Urinary bladder (tissue), 4 donors: ENCODE data around the gene YOD1. TPM values are rescaled to one million over a fixed set of nuclear protein-coding genes. Genes with fewer than 3 reads are reported as not detected.

Experiments
- DNase-seq: peaks from one replicate; pipeline ENCODE4 v3.0.0-alpha.2; 2015; ENCODE audit errors: extremely low spot score
- H3K27ac ChIP-seq: one replicate; pipeline ENCODE4 v1.5.1; 2013; ENCODE audit warnings: low read depth, mild to moderate bottlenecking, moderate library complexity
- H3K36me3 ChIP-seq: one replicate; pipeline ENCODE4 v1.6.1; 2013; ENCODE audit warnings: mild to moderate bottlenecking, moderate library complexity; ENCODE audit not compliant: insufficient read depth
- H3K4me1 ChIP-seq: one replicate; pipeline ENCODE4 v1.6.1; 2013; ENCODE audit warnings: mild to moderate bottlenecking, moderate library complexity; ENCODE audit not compliant: insufficient read depth
- H3K4me3 ChIP-seq: one replicate; pipeline ENCODE4 v1.5.1; 2013; ENCODE audit warnings: low read depth, low read length
- WGBS: extraction: QIAGEN DNeasy Blood & Tissue Kit; methylation state at CpG from one replicate; pipeline ENCODE4 v1.1.7; 2013; 5-methylcytosine and 5-hydroxymethylcytosine counted together
- polyA plus RNA-seq: library from polyadenylated mRNA; stranded (reverse); fragments of 200-250 nt; gene quantifications from one replicate; pipeline ENCODE4 v1.2.3, GENCODE V29; 2013
- total RNA-seq: library from RNA; depleted of rRNA; stranded (reverse); fragments of >200 nt; gene quantifications from one replicate; pipeline ENCODE4 v1.2.3, GENCODE V29; 2014
- donor health status: healthy with polysubstance abuse.
- donor health status: healthy.

The YOD1 gene
- total and polyA plus RNA-seq, 2 donors = 2.8 to 18.1 TPM

DNA sequence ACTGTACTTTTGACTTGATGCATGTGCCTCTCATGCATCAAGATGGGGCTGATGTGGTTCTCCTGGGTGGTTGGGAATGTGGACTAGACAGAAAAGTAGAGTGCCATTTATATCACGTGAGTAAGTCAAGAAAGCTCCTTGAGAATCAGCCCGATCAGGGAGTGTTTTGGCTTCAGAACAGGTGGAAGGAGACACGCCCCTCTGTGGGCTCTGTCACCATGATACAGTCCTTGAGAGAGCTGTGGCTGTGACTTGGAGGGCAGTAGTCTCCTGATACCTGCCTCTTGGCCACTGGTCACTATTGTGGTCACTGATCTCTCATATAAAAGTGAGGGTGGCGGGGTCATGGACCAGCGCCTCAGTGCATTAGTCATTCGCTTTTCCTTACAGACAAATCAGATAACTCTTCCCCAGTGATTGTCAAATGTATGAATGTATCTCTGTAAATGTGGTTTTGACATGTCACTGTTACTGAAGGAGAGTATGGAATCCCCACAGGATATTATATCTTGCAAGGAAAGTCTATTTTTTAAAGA is 28.8 kb upstream of the YOD1 start:
- no peak overlapping the region for H3K4me3 ChIP-seq
- no peak for DNase-seq
- no peak overlapping the region for H3K27ac ChIP-seq
- WGBS = 76% methylated on average over 6 of the region's 6 CpGs
- H3K36me3 ChIP-seq = no peaks in the 10 kb centered on the region
- H3K4me1 ChIP-seq = no peaks in the 10 kb centered on the region

DNA sequence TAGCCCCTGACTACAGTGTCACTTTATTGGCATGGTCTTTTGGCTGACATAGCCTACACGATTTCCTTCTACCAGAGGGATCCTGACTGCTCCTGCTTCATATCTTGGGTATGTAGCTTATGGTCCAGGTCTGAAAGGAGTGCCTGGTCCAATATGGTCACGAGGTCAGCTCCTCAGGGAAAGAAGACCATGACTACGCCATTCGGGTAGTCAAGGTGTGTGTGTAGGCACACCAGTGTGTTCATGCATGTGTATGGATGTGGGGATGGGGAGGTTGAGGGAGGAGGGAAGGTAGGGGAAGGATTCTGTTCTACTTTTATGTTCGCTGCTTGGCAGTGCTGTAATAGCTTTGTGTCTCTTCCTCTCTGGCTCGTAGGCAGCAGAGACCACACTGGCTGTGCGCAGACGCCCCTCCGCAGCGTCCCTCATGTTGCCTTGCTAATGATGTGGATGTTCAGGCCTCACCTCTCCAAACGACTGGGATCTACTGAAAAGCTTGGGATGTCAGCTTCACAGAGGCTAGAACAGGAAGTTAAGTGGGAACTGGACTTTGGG is 27.6 kb upstream of the YOD1 start:
- DNase-seq = no peak
- 85% methylated on average over 11 of the region's 11 CpGs for WGBS
- Histone ChIP-seq H3K27ac (no peak overlapping the region), H3K36me3 (no peaks in the 10 kb centered on the region), H3K4me1 (no peaks in the 10 kb centered on the region), H3K4me3 (no peak overlapping the region)

- H3K36me3 ChIP-seq = no peaks in the 10 kb centered on the region
- WGBS = 38% methylated on average over 6 of the region's 6 CpGs
- H3K4me1 ChIP-seq = no peaks in the 10 kb centered on the region
- no peak overlapping the region for H3K4me3 ChIP-seq
- no peak overlapping the region for H3K27ac ChIP-seq
- peak; percentile 49 for DNase-seq
Measured at GRCh38 chr1:207077470-207078377, 26.7 kb upstream of the YOD1 start.

DNA sequence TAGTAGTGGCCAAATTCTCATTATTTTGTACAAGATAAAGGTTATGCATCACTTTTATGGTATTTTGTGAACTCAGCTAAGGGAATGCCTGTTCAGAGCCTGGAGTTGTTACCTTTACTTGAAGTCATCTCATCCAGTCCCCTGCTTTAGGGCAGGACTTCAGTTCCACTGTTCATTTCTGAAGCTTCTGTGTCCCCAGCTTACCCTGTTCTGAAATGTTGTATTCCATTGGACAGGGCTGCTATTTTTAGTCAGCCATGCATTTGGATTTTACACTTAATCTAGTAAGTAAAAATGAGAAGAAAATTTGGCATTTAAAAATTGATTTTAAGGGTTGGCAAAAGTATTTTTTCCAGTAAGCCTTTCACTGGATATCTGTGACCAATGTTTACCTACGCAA is 26.0 kb upstream of the YOD1 start:
- no peak for DNase-seq
- Histone ChIP-seq H3K4me1 (no peaks in the 10 kb centered on the region), H3K4me3 (no peak overlapping the region), H3K27ac (no peak overlapping the region), H3K36me3 (no peaks in the 10 kb centered on the region)
- 94% methylated on average over 1 of the region's 1 CpG for WGBS

GRCh38 chr1:207076181-207076955 is 25.4 kb upstream of the YOD1 start:
- no peak for DNase-seq
- Histone ChIP-seq H3K4me1 (no peaks in the 10 kb centered on the region), H3K36me3 (no peaks in the 10 kb centered on the region), H3K27ac (no peak overlapping the region), H3K4me3 (no peak overlapping the region)
- 69% methylated on average over 5 of the region's 5 CpGs for WGBS

GRCh38 chr1:207073906-207074820 is 23.2 kb upstream of the YOD1 start:
- Histone ChIP-seq H3K4me3 (no peak overlapping the region), H3K4me1 (no peaks in the 10 kb centered on the region), H3K27ac (no peak overlapping the region), H3K36me3 (no peaks in the 10 kb centered on the region)
- DNase-seq = no peak
- WGBS = 74% methylated on average over 4 of the region's 4 CpGs

DNA sequence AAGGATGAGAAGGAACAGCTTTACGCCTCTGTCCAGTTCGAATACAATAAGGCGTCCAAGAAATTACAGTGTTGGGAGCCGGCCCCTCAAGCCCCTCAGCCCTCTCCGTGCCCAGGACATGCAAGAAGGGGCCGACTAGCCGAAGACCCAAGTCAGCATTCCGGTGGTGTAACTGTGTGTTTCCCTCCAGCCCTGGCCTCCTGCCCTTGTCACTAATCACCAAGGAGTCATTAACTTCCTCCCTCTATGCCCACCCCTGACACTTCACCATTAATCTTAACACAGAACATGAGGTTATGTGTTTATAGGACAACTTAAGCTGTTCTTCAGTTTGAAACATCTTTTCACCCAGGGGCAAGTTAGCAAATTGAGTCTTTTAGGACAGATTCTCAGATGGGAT is 21.2 kb upstream of the YOD1 start:
- H3K27ac ChIP-seq = no peak overlapping the region
- H3K4me1 ChIP-seq = no peaks in the 10 kb centered on the region
- 76% methylated on average over 8 of the region's 8 CpGs for WGBS
- no peaks in the 10 kb centered on the region for H3K36me3 ChIP-seq
- no peak for DNase-seq
- H3K4me3 ChIP-seq = no peak overlapping the region

- DNase-seq = no peak
- WGBS = 89% methylated on average over 6 of the region's 6 CpGs
- H3K36me3 ChIP-seq = no peaks in the 10 kb centered on the region
- H3K4me3 ChIP-seq = no peak overlapping the region
- H3K4me1 ChIP-seq = no peaks in the 10 kb centered on the region
- H3K27ac ChIP-seq = no peak overlapping the region
Measured at GRCh38 chr1:207071426-207071825, 20.4 kb upstream of the YOD1 start.

DNA sequence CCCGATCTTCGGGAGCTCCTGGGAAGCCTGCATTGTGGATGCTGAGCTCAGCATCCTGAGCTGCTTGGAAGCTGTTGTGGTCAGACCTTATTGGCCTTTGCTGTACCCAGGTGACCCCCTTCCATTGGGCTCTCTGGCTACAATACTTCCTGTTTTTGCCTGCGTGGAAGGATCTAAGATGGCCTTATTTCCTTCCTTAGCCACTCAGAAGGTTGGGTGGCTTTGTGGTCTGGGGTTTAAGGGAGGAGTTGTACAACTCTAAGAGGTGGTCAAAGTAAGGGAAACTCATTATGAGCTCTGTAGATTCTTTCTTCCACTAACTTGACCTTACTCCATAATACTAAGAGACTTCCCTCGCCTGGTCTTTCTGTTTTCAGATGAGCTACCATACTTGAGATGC is 19.8 kb upstream of the YOD1 start:
- Histone ChIP-seq H3K4me1 (no peaks in the 10 kb centered on the region), H3K4me3 (no peak overlapping the region), H3K36me3 (no peaks in the 10 kb centered on the region), H3K27ac (no peak overlapping the region)
- WGBS = 90% methylated on average over 4 of the region's 4 CpGs
- DNase-seq = no peak

- no peak for DNase-seq
- Histone ChIP-seq H3K4me3 (no peak overlapping the region), H3K4me1 (no peaks in the 10 kb centered on the region), H3K36me3 (no peaks in the 10 kb centered on the region), H3K27ac (no peak overlapping the region)
- 95% methylated on average over 5 of the region's 5 CpGs for WGBS
Measured at GRCh38 chr1:207069858-207070506, 19.0 kb upstream of the YOD1 start.

DNA sequence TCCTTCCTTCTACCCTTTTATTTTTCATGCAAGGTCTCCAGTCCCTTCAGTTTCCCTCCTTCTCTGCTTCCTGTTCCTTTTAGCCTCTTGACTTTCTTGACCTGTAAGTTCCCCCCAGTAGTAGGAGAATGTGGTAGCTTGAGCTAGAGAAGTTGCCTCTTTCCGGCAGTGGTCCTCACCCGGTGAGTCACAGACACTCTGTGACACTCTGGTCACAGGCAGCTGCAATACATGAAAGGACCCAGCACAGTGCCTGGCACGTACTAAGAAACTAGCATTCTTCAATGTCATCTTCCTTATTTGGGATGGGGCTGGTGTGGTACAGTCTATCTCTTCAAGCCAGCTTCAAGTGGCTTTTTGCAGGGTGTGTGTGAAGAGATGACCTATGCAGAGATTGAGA is 18.1 kb upstream of the YOD1 start:
- no peaks in the 10 kb centered on the region for H3K4me1 ChIP-seq
- no peak for DNase-seq
- no peak overlapping the region for H3K4me3 ChIP-seq
- 85% methylated on average over 3 of the region's 3 CpGs for WGBS
- H3K27ac ChIP-seq = no peak overlapping the region
- H3K36me3 ChIP-seq = no peaks in the 10 kb centered on the region

- H3K27ac ChIP-seq = no peak overlapping the region
- 79% methylated on average over 5 of the region's 5 CpGs for WGBS
- DNase-seq = no peak
- no peaks in the 10 kb centered on the region for H3K36me3 ChIP-seq
- no peak overlapping the region for H3K4me3 ChIP-seq
- no peaks in the 10 kb centered on the region for H3K4me1 ChIP-seq
Measured at GRCh38 chr1:207067665-207068064, 16.7 kb upstream of the YOD1 start.
